ENCODE results near the gene ZNF770.
A peak's percentile ranks its signal among the peaks of the same experiment; 100 is the strongest.

ZNF770 gene

GRCh38 chr15:34993877-34994276, 5.8 kb upstream of the ZNF770 start:
- TF ChIP-seq CTCF (conservative IDR thresholded peaks at IDR 0.05; ENCODE audit: control insufficient read depth, insufficient read depth, low read depth, low read length): no peak
- DNase-seq (ENCODE audit: low read depth): no peak
- H3K4me3 ChIP-seq (ENCODE audit: control insufficient read depth, low read depth, low read length): no peak overlapping the region

- TF ChIP-seq CTCF (conservative IDR thresholded peaks at IDR 0.05; ENCODE audit: control insufficient read depth, insufficient read depth, low read depth, low read length): no peak
- peak; percentile 42 for DNase-seq (ENCODE audit: low read depth)
These were observed 5.3 kb upstream of the ZNF770 start for GRCh38 chr15:34993412-34993811.

GRCh38 chr15:34987609-34988026, 469 bp downstream of the ZNF770 start:
- H3K4me3 ChIP-seq (ENCODE audit: control insufficient read depth, low read depth, low read length): peak overlapping the region; percentile 84
- no peak for TF ChIP-seq CTCF (conservative IDR thresholded peaks at IDR 0.05; ENCODE audit: control insufficient read depth, insufficient read depth, low read depth, low read length)
- DNase-seq (ENCODE audit: low read depth): no peak

More at GRCh38 chr15:34993412-34993811, 5.3 kb upstream of the ZNF770 start:
- H3K4me3 ChIP-seq (ENCODE audit: control insufficient read depth, low read depth, low read length): no peak overlapping the region

GRCh38 chr15:34986771-34987480, 1.2 kb downstream of the ZNF770 start:
- TF ChIP-seq CTCF (conservative IDR thresholded peaks at IDR 0.05; ENCODE audit: control insufficient read depth, insufficient read depth, low read depth, low read length): no peak

GRCh38 chr15:34986326-34986725, 1.8 kb downstream of the ZNF770 start:
- DNase-seq (ENCODE audit: low read depth): no peak
- peak overlapping the region; percentile 84 for H3K4me3 ChIP-seq (ENCODE audit: control insufficient read depth, low read depth, low read length)
- TF ChIP-seq CTCF (conservative IDR thresholded peaks at IDR 0.05; ENCODE audit: control insufficient read depth, insufficient read depth, low read depth, low read length): no peak

More at GRCh38 chr15:34986771-34987480, 1.2 kb downstream of the ZNF770 start:
- no peak for DNase-seq (ENCODE audit: low read depth)
- peak overlapping the region; percentile 84 for H3K4me3 ChIP-seq (ENCODE audit: control insufficient read depth, low read depth, low read length)

- no peak for TF ChIP-seq CTCF (conservative IDR thresholded peaks at IDR 0.05; ENCODE audit: control insufficient read depth, insufficient read depth, low read depth, low read length)
- H3K4me3 ChIP-seq (ENCODE audit: control insufficient read depth, low read depth, low read length): no peak overlapping the region
- DNase-seq (ENCODE audit: low read depth): peak; percentile 51
These were observed 3.0 kb downstream of the ZNF770 start for GRCh38 chr15:34984889-34985630.

Data from fibroblast of mammary gland (primary cell).